BE2C (cell line): Measurements from ENCODE around the gene TAPBP.
"Not testable (repeated sequence)": the region's sequence is repeated elsewhere in the genome, so short reads cannot be mapped to it uniquely, and the experiment has no call there.

Experiments
- DNase-seq: peaks from one replicate; pipeline ENCODE4 v3.0.0-alpha.2; 2020
- H3K27me3 ChIP-seq: fragments of 250-450 bp; sonication (Bioruptor Pico); 2 replicates; pipeline ENCODE4 v1.5.1; 2020; ENCODE audit warnings: mild to moderate bottlenecking
- H3K36me3 ChIP-seq: fragments of 250-450 bp; sonication (Bioruptor Pico); 2 replicates; pipeline ENCODE4 v1.5.1; 2020; ENCODE audit warnings: mild to moderate bottlenecking
- H3K4me1 ChIP-seq: fragments of 250-450 bp; sonication (Bioruptor Pico); 2 replicates; pipeline ENCODE4 v1.5.1; 2020
- H3K4me3 ChIP-seq: 2 replicates; pipeline ENCODE4 v1.5.1; 2011; ENCODE audit warnings: low read depth, low read length
- H3K9me3 ChIP-seq: fragments of 250-450 bp; sonication (Bioruptor Pico); 2 replicates; pipeline ENCODE4 v1.5.1; 2020
- CTCF ChIP-seq: IDR thresholded peaks from 2 replicates; pipeline ENCODE4 v1.5.1; 2012; ENCODE audit warnings: mild to moderate bottlenecking, low read depth, low read length

TAPBP gene

GRCh38 chr6:33288141-33288920 is 25.5 kb downstream of the TAPBP start:
- TF ChIP-seq CTCF, result no peak
- H3K9me3 ChIP-seq, result no peaks in the 10 kb centered on the region
- no peaks in the 10 kb centered on the region for H3K27me3 ChIP-seq
- H3K4me3 ChIP-seq, result peak overlapping the region; percentile 100
- DNase-seq, result no peak
- H3K4me1 ChIP-seq, result no peaks in the 10 kb centered on the region; the same call in 1 of the 2 replicates
- H3K36me3 ChIP-seq, result peaks cover 43% of the 10 kb centered on the region

GRCh38 chr6:33286946-33287914 is 26.6 kb downstream of the TAPBP start:
- Histone ChIP-seq H3K36me3 (peaks cover 48% of the 10 kb centered on the region), H3K9me3 (no peaks in the 10 kb centered on the region)
- DNase-seq, result no peak

GRCh38 chr6:33285214-33285613 is 28.7 kb downstream of the TAPBP start:
- peaks cover 42% of the 10 kb centered on the region for H3K36me3 ChIP-seq
- H3K4me3 ChIP-seq, H3K27me3 ChIP-seq, H3K4me1 ChIP-seq, DNase-seq, H3K9me3 ChIP-seq: not testable (repeated sequence)

More at GRCh38 chr6:33286946-33287914, 26.6 kb downstream of the TAPBP start:
- H3K4me1 ChIP-seq, result no peaks in the 10 kb centered on the region; the same call in 1 of the 2 replicates
- TF ChIP-seq CTCF, result no peak
- H3K4me3 ChIP-seq, result no peak overlapping the region; the same call in 1 of the 2 replicates
- H3K27me3 ChIP-seq, result no peaks in the 10 kb centered on the region

- Histone ChIP-seq H3K27me3 (no peaks in the 10 kb centered on the region), H3K4me1 (no peaks in the 10 kb centered on the region), H3K4me3 (no peak overlapping the region), H3K9me3 (no peaks in the 10 kb centered on the region), H3K36me3 (peaks cover 59% of the 10 kb centered on the region)
- no peak for DNase-seq
- no peak for TF ChIP-seq CTCF
Measured at GRCh38 chr6:33280539-33280938, 33.3 kb downstream of the TAPBP start.

- no peaks in the 10 kb centered on the region for H3K4me1 ChIP-seq
- DNase-seq, result peak; percentile 68
- peaks cover 61% of the 10 kb centered on the region for H3K36me3 ChIP-seq
Measured at GRCh38 chr6:33279971-33280511, 33.8 kb downstream of the TAPBP start.

More at GRCh38 chr6:33279971-33280511, 33.8 kb downstream of the TAPBP start:
- Histone ChIP-seq H3K27me3 (no peaks in the 10 kb centered on the region), H3K9me3 (no peaks in the 10 kb centered on the region), H3K4me3 (no peak overlapping the region)
- TF ChIP-seq CTCF, result peak; percentile 94
